Breast epithelium (tissue), 3 donors: ENCODE data around the gene XRN1.

Source experiments
- POLR2A ChIP-seq: fragments of 450-650 bp; IDR thresholded peaks from one replicate; pipeline ENCODE4 v1.6.1; 2016; ENCODE audit warnings: antibody characterized with exemption, mild to moderate bottlenecking, moderate library complexity
- POLR2AphosphoS5 ChIP-seq, 3 donors: sonication (generic); formaldehyde crosslinking; IDR thresholded peaks; one replicate each; pipeline ENCODE4 v1.6.1; 2017; ENCODE audit warnings: antibody characterized with exemption in 3 of 3

GRCh38 chr3:142356818-142357217 is 91.0 kb downstream of the XRN1 start:
- TF ChIP-seq POLR2A = no peak
- TF ChIP-seq POLR2AphosphoS5 (IDR thresholded peaks at IDR 0.05) = no peak
